Measurements from ENCODE around the gene HMCN2.

The HMCN2 gene

DNA sequence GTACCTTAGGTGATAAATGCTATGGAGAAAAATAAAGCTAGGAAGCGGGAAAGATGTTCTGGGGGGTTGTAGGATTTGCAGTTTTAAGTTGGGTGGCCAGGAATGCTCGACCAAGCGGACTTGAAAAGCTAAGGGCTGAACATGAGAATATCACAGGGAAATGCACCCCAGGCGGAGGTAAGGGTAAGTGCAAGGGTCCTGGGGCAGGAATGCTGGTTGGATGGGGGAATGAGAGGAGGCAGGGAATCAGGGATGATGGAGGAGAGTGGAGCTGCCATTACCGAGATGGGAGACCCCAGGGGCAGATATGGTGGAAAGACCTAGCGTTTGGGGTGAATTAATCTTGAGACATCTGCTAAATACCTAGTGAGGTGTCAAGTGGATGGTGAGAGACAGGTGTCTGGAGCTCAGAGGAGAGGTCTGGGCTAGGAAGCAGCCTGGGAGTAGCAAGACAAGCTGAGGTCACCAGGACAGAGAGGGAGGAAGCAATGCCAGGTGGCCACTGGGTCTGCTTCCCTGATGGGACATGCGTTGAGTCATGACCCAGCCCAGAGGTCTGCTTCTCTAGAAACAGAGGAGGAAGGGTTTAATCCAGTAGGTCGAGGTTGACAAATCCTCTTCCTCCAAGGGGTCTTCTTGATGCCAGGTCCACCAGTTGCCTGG lies 101.5 kb downstream of the HMCN2 start:
- DNase-seq (ENCODE audit: low spot score) = peak; percentile 41

DNA sequence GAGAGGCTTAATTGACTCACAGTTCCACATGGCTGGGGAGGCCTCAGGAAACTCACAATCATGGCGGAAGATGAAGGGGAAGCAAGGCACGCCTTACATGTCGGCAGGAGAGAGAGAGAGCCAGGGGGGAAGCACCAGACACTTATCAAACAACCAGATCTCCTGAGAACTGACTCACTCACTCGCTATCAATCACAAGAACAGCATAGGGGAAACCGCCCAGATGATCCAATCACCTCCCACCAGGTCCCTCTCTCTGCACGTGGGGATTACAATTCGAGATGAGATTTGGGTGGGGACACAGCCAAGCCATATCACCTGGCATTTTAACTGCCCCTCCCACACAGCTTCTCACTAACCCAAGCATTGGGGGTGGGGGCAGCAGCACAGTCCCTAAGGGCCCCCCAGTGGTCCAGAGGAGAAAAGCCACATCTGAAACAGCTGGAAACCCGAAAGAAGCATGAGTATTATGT lies 103.1 kb downstream of the HMCN2 start:
- peak; percentile 79 for DNase-seq (ENCODE audit: low spot score)

DNA sequence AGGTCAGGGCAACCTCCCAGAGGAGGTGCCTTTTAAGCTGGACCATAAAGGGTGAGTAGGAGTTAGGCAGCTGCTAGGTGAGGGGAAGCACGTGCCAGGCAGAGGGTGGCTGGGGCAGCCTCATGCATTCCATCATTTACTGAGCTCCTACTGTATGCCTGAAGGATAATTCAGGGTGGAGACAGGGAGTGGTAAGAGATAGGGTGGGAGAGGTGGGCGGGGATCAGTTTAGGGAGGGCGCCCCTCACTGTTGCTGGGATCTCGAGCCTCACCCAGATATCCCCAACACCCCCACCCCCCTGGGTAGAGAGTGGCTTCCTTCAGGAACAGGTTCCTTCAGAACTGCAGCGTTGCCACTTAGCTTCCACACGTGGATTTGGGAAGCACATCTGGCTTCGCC lies 104.7 kb downstream of the HMCN2 start:
- no peak for DNase-seq (ENCODE audit: low spot score)

DNA sequence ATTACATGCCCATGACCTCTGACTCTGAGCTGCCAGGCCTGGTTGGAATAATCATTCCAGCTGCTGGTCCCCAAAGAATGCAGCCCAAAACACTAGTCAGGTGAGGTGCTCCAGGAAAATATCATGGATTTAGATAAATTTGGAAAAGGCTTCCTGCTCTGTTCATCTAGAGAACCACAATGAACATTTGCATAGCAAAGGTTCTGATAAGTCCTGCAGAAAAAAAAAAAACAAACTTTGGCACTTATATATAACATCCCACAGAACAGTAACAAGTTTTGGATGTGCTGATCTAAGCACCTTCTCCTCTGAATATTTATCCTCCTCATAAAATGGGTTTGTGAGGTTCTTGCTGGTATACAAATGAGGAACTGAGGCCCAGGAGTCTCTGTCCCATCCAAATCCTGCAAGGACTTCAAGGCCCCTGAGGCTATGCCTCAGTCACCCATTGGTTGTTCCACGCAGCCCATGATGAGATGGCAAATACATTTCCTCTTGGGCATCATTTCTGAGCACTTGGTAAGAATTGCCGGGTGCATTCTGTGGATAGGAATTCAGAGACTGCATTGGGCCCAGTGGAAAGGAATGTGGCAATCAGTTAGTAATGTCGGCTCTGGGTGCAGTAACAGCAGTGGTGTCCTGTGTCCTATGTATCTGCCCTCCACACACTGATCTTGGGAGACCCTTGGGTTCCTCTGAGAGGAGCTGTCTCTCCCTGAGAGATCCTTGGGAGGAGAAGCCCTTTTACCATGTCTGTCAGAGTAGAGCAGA lies 105.8 kb downstream of the HMCN2 start:
- DNase-seq (ENCODE audit: low spot score) = peak; percentile 29

DNA sequence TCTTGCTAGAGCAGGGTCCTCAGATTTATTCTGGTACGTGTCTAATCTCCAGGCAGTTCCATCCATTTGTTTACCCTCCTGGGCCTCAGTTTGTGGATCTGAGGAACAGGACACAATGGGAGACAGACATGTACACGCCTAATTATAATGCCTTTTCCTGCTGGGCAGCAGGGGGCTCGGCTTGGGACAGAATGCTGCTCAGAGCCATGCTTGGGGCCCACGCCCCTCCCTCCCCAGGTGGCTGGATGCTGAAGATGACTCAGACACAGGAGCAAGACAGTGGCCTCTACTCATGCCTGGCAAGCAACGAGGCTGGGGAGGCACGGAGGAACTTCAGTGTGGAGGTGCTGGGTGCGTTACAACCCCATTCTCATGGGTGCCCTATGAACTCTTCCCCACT lies 106.5 kb downstream of the HMCN2 start:
- peak; percentile 15 for DNase-seq (ENCODE audit: low spot score)

DNA sequence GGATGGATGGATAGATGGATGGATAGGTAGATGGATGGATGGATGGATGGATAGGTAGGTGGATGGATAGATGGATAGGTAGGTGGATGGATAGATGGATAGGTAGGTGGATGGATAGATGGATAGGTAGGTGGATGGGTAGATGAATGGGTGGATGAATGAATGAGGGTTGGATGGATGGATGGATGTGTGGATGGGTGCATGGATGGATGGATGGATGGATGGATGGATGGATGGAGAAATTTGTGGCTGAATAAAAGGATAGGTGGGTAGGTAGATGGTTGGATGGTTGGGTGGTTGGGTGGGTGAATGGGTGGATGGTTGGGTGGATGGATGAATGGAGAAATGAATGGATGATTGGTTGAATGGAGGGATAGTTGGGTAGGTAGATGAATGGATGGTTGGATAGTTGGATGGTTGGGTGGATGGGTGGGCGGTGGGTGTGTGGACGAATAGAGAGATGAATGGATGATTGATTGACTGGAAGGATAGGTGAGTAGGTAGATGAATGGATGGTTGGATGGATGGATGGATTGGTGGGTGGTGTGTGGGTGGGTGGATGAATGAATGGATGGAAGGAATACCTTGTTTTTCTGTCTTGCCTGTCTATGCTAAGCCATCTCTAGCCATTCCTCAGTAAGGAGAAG lies 108.2 kb downstream of the HMCN2 start:
- no peak for DNase-seq (ENCODE audit: low spot score)

DNA sequence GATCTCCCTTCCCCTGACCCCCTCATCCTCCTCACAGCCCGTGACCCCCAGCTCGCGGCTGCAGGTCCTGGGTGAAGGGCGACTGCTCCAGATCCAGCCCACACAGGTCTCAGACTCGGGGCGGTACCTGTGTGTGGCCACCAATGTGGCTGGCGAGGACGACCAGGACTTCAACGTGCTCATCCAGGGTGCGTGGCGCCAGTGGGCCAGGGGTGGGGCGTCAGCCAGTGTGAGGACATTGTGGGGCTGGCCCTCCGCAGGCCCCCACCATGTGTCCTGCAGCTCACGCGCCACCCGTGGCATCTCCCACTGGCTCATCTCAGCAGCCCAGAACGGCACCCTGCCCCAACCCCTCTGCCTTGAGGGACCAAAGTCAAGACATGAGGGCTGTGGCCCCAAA lies 112.1 kb downstream of the HMCN2 start:
- no peak for DNase-seq (ENCODE audit: low spot score)

DNA sequence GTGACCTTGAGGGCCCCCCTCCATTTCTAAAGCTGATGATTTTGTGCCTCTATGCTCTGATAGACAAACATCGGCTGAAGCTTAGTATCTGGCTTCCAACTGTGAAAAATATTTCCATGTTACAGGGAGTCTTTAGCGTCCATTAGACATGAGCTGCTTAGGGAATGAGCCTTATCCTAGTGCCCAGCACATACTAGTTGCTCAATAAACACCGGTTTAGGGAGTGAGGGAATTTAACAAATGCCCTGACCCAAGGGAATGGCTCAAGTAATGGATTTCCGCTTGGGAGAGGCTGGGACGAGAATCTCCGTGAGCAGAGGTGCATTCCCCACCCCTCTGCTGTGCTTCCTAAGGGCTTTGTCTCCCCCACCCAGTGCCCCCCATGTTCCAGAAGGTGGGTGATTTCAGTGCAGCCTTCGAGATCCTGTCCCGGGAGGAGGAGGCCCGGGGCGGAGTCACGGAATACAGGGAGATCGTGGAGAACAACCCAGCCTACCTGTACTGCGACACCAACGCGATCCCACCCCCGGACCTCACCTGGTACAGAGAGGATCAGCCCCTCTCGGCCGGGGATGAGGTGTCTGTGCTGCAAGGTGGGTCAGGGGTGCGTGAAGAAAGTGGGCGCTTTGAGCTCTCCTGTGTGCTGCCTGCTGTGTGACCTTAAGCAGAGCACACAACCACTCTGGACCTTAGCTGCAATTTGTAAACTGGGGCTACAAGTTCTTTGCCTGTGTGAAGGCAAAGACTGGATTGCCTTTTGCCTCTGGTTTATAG lies 113.5 kb downstream of the HMCN2 start:
- no peak for DNase-seq (ENCODE audit: low spot score)

DNA sequence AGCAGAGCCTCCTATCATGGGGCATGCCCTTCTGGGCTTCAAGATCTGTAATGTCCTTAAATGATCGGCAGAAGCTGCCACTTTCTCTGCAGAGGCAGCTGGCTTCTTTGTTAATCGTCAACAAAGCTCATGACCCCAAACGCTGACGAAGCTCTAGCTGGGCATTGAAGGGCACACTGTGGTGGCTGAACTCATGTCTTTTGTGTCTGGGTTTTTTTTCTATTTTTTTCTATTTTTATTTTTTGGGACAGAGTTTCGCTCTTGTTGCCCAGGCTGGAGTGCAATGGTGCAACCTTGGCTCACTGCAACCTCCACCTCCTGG lies 114.0 kb downstream of the HMCN2 start:
- DNase-seq (ENCODE audit: low spot score) = peak; percentile 35

DNA sequence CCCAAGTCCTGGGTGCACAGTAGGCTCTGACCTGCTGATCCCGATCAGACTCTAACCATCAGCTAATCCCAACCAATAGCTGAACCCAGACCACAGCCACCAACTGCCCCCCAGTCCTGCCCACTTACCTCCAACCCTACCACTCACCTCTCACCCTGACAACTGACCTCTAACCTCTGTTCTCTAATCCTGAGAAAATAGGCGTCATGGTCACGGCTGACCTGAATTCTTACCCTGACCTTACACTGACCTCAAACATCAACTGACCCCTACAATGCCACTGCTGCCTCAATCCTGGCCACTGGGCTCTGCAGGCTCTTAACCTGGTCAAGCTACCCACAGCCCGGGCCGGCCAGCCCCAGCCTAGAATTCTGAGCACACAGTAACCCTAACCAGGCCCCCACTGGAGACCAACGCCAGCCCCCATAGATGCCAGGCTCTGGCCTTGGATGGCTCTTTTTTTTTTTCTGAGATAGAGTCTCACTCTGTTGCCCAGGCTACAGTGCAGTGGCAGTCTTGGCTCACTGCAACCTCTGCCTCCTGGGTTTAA lies 115.4 kb downstream of the HMCN2 start:
- no peak for DNase-seq (ENCODE audit: low spot score)

DNA sequence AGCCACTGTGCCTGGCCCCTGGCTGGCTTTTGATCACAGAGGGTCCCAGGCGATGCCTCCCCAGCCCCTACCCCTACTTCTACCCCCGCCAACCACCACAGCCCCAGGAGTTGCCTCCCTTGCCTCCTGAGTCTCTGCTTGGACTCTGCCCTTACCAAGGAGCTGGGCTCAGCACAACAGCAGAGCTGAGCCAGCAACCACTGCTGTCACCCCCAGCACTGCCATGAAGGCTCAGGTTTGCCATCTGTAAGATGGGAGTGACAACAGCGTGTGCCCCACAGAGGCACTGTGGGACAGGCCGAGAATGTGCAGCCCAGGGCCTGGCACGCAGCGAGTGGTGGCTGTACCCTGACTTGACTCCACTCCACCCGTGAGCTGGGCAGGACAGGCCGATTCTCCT lies 116.1 kb downstream of the HMCN2 start:
- DNase-seq (ENCODE audit: low spot score) = no peak

DNA sequence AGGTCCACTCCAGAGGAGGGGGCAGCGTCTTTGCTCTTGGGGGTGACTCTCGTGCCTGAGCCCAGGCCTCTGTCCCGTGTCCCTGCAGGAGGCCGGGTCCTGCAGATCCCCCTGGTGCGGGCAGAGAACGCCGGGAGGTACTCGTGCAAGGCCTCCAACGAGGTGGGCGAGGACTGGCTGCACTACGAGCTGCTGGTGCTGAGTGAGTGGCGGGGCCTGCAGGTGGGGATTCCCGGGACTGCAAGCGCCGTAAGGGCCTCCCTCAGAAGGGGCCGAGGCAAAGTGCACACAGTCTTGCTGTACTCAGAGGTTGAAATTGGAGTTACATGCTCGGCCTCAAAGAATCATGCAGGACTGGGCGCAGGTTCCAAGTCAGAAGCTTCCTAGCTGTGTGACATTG lies 116.5 kb downstream of the HMCN2 start:
- DNase-seq (ENCODE audit: low spot score) = no peak

DNA sequence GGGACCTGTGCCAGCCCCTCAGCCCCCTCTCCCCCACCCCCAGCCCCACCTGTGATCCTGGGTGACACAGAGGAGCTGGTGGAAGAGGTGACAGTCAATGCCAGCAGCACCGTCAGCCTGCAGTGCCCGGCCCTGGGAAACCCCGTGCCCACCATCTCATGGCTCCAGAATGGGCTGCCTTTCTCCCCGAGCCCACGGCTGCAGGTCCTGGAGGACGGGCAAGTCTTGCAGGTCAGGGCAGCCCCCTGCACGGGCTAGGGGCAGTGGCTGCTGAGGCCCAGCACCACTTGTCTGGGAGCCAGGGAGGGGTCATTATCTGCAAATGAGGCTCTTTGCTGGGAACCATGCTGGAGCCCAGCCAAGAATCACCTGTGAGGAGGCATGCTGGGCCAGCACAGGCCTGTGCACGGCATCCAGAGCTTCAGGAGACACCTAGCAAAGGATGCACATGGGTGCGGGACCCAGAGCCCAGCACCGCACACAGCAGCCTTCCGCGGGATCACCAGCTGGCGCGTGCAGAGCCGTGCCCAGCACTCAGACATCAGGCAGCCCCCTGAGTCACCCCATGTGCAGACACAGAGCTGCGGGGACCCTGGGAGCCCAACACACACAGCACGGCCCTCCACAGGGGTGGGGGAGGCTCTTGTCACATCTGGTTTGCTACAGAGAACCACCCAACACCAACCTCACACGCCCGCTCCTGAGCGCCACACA lies 117.2 kb downstream of the HMCN2 start:
- no peak for DNase-seq (ENCODE audit: low spot score)

DNA sequence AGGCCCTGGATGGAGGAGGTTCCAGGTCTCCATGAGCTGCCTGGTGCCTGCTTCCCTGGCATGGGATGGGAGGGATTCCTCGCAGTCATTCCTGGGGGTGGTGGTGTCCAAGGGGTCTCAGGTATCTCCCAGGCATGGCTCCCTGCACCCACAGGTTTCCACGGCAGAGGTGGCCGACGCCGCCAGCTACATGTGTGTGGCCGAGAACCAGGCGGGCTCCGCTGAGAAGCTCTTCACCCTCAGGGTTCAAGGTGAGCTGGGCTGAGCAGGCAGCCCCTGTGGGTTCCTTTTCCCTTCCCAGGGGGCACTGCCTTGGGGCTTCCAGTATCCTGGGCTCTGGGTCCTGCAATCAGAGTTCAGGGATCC lies 117.8 kb downstream of the HMCN2 start:
- DNase-seq (ENCODE audit: low spot score) = no peak

DNA sequence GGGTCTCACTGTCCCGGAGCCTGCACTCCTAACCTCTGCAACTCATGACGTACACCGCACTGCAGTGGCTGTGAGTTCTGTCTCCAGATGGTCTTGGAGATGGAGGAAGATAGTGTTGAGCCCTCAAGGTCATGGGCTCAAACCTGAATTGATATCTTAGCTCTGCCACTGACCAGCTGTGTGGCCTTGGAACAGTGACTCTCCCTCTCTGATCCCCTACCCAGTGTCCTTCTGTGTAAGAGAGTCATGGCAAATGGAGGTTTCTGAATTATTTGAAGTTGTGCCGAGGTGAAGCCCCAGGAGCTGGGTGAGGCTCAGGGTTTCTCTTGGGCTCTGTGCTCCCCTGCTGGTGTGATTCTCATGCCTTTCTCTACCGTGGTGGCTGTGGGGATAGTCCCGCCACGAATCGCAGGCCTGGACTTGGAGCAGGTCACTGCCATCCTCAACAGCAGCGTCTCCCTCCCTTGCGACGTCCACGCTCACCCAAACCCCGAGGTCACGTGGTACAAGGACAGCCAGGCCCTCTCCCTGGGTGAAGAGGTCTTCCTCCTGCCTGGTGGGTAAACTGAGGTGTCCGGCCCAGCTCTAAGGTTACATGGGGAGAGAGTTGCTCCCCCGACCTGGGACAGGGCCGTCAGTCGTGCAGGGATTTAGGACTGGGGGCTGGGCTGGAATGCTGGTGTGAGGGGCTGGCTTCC lies 118.6 kb downstream of the HMCN2 start:
- no peak for DNase-seq (ENCODE audit: low spot score)

DNA sequence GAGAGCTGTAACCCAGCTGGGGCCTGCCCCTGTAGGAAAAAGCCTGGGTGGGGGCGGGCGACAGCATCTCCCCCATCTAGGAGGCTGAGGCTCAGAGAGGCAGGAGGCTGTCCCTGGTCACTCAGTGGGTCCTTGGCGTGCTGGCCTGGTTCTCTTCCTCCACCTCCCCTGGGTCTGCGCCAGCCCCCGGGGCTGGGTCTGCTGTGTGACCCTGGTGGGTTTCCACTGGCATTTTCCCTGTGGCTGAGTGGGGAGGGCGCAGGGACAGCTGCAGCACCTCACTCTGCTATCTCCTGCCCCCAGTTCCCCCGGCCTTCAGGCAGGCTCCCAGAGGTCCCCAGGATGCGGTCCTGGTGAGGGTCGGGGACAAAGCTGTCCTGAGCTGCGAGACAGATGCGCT lies 119.7 kb downstream of the HMCN2 start:
- DNase-seq (ENCODE audit: low spot score) = no peak

DNA sequence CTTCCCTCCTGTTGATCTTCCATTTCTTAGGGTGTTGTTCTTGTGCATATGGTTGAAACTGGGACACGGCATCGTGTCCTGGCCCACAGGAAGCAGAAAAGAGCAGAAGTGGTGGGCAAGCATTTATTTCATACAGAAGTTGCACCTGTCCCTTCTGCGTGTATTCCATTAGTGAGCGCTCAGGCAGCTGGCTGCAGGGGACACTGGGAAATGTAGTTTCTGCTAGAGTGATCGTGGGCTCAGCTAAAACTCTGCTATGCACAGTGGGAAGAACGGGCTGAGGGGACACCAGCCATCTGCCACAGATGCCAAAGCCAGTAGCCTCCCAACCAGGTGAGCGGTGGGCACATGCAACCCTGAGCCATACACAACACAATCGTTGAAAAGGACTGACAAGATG lies 121.8 kb downstream of the HMCN2 start:
- no peak for DNase-seq (ENCODE audit: low spot score)

DNA sequence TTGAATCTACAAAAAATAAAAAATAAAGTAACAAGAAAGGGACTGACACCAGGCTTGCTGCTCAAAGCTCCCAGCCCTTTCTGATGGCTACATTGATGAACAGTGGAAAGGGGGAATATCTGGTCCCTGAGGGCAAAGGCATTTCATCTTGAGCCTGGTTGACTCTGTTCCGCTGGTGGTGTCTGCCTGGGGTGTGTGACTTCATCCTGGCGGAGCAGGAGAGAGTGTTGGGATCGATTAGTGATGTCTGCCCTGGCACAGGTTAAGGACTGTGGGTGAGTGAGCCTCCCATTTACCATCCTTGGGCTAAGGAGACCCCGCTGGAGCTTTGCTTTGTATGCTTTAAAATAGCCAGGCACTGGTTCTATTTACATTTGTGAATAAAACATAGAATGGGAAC lies 122.3 kb downstream of the HMCN2 start:
- DNase-seq (ENCODE audit: low spot score) = no peak

DNA sequence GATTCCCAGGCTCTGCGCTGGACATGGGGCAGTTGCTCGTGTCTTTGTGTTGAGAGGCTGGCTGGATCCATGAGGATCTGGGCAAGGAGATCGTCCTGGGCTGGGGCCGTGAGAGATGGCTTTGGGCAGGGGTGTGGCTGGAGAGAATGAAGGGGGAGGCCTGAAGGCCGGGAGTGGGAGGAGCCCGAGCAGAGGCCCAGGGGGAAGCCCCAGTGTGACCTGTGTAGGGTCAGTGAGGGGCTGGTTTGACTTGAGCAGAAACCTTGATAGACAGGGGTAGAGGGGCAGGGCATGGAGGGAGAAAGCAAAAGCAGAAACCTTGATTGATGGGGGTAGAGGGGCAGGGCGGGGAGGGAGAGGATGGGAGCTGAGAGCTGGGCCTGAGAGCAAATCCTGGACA lies 124.8 kb downstream of the HMCN2 start:
- no peak for DNase-seq (ENCODE audit: low spot score)

DNA sequence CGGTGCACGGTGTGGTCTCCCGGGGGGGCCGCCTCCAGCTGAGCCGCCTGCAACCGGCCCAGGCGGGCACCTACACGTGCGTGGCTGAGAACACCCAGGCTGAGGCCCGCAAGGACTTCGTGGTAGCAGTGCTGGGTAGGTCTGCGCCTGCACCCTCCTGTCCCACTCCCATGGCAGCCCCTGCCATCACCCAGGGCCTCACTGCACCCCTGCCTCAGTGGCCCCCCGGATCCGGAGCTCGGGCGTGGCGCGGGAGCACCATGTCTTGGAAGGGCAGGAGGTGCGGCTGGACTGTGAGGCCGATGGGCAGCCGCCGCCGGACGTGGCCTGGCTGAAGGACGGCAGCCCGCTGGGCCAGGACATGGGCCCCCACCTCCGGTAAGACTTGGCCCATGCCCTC lies 125.4 kb downstream of the HMCN2 start:
- no peak for DNase-seq (ENCODE audit: low spot score)

DNA sequence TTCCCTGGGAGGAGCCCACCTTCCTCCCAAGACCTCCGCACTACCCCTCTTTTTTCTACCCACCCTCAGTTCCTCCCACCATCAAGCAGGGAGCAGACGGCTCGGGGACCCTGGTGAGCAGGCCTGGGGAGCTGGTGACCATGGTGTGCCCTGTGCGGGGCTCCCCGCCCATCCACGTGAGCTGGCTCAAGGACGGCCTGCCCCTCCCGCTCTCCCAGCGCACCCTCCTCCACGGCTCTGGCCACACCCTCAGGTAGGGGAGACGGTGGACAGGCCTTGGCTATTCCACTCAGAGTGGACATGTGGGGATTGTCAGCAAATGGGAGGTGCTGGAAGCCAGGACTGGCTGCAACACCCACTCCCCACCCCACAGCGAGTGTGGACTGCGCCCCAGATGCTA lies 126.3 kb downstream of the HMCN2 start:
- no peak for DNase-seq (ENCODE audit: low spot score)
